ENCODE results near the gene LDLRAD4.

LDLRAD4 gene

DNA sequence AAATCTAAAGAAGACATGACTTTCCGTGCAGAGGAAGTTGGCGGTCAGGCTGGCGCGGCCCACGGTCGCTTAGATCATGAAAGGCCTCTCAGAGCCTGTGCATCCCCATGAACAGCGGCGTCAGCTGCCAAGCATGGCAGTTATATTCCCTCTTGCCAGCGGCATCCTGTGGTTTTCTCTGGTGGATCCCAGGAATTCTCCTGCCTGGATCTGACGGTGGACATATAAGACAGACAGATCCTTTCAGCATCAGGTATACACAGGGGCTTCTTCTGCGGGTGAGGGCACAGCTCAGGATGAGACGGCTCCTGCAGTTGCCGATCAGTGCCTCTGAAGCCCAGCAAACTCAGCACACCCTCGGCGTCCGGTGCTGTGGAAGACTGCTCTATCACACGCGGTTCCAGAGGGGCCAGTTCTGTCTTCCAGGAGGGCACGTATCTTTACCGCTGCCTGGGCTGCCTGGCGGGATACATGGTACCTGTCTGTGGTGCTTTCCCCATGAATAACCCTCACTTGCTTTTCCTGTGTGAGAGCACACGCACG lies 157.8 kb downstream of the LDLRAD4 start:
- DNase-seq = no peak

DNA sequence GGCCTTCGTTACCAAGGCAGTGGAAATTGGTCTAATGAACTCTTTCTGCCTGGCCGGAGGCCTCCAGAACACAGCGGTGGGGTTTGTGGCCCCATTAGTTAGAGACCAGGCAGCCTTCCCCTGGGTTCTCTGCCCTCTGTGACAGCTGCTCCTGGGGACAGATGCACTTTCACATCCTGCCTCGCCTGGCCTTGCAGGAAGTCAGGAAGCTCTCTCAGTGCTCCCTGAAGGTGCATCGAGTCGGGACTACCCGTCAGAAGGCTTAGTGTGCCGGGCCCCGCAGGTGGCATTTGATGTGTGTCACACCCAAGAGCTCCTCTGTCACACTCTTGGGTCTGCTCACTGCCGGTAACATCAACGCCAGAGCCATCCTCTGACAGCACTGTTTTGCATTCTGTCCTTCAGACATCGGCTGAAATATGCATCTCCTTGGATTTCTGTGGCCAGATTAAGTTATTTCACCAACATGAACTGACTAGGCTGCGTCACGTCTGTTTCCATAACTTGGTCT lies 158.3 kb downstream of the LDLRAD4 start:
- no peak for DNase-seq

DNA sequence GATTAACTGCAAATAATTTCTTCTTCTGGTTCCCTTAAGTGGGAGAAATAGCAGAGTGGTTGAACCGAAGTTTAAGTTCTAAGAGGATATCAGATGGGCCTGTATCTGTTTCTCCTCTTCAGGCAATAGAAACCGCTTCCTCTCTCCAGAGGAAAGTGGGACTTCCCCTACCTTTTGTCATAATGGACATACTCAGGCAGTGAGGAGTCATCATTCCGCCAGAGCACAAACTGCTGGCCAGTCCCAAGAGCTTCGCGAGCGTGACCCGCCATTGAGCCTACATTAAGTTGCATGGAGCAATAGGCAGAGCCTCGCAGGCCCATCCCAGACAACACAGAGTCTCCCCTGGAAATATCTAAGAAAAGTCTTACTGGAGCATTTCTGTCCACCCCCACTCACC lies 158.9 kb downstream of the LDLRAD4 start:
- DNase-seq = no peak

GRCh38 chr18:13378150-13378549 lies 159.6 kb downstream of the LDLRAD4 start:
- no peak for DNase-seq

DNA sequence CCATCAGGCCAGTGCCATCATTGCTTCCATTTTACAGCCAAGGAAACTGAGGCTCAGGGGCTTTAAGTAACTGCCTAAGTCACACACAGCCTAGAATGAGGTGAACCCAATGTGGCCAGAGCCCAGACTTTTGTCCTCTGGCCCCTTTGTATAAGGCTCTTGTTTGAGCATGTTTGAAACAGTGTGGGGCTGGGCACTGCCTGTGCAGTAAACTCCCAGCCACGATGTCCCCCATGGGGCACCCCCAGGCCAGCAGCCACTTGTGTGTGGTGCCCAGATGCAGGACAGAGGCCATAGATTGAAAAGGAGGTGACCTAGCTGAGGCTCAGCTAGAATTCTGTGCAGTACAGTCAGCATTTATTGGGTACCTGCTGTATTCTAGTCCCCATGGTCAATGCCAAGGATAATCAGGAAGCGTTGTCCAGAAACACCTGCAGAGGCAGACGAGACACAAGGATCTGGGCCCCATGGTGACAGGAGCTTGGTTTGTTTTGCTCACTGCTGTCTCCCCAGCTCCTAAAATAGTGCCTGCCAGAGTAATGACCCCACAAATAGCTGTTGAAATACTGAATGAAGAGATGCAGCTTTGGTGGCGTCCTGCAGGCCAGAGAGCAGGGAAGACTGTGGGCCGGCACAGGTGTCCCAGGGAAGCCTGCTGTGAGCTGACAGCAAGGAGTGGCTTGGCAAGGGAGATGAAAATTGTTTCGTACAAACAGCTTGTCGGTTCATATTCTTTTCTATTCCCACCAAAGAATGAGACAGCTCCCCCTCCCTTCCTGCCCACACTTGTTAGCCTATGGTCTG lies 160.7 kb downstream of the LDLRAD4 start:
- no peak for DNase-seq

GRCh38 chr18:13379930-13380690 lies 161.6 kb downstream of the LDLRAD4 start:
- DNase-seq = no peak

GRCh38 chr18:13380691-13381070 lies 162.1 kb downstream of the LDLRAD4 start:
- DNase-seq = peak; percentile 42

DNA sequence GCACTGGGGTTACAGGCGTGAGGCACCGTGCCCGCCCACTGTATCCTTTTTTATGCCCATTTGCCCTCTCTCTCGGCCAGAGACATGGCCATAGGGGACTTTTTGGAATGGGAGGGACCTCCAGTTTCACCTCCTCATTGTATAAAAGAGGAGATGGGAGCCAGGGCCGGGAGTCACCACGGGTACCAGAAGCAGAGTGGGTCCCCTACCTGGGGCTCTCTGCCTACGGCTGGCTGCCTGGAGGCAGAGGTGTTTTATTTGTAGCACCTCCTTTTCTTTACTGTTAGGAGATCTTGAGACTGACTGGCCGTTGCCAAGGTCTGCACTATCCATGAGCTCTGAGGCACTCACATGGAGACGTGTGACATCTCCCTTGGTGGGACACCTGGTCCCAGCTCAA lies 162.8 kb downstream of the LDLRAD4 start:
- no peak for DNase-seq

- peak; percentile 32 for DNase-seq
Measured at GRCh38 chr18:13381944-13382365, 163.4 kb downstream of the LDLRAD4 start.

DNA sequence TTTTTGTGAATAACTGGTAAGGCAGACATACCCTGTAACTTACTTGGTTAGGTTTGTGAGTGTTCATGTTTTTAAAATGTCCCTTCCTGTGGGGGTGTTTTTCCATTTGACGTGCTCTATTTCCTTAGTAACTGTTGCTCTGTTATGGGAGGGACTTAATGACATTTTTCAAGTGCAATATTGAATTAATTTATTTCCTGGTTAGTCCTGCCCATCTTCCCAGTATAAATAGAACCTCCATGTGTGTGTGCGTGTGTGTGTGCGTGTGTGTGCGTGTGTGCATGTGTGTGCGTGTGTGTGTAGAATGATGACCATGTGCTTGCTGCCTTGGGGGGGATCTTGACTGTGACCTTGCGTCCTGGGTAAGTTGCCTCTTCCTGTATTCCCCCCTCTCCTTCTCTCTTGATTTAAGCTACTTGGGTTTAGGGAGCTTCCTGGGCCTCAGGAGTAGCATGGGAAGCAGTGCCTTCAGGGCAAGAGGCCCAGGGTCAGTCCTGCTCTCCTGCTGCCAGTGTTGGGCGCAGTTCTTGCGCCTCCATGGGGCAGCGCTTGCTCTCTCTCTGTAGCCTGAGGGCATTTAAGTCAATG lies 163.9 kb downstream of the LDLRAD4 start:
- DNase-seq = no peak

DNA sequence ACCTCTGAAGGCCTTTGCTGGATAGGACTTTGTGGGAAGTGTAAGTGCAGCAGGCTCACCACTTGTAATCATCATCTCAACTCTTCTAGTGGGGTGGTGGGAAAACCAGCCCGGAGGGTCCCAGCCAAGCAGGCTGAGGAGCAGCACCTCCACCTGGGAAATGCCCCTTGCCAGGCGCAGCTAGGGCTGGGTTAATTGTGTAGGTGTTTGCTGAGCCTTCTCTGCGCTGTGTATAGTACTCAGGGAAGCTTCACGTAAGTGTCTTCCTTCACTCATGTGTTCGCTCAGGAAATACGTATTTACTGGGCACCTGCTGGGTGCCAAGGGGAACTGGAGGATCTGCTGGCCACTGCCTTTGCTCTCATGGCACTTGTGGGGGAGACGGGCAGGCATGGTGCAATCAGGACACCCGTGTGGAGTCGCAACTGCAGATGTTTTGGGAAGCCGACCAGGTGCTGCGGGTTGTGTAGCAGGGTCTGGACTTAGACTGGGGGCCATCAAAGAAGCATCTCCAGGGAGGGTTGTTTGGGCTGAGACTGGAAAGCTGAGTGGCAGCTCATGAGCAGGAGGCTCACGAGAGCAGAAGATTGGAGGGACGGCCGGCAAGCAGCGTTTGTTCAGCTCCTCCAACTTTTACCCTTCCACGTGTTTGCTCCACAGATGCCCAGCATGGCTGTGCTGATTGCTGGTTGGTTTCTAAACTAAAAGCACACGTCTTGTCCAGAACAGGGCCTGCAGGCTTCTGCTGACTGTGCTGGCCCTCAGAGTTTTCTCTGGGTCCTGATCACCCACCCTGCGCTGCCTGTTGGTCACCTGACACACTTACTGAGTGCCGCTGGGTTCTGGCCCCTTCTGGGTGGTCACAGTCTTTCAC lies 164.6 kb downstream of the LDLRAD4 start:
- DNase-seq = no peak

DNA sequence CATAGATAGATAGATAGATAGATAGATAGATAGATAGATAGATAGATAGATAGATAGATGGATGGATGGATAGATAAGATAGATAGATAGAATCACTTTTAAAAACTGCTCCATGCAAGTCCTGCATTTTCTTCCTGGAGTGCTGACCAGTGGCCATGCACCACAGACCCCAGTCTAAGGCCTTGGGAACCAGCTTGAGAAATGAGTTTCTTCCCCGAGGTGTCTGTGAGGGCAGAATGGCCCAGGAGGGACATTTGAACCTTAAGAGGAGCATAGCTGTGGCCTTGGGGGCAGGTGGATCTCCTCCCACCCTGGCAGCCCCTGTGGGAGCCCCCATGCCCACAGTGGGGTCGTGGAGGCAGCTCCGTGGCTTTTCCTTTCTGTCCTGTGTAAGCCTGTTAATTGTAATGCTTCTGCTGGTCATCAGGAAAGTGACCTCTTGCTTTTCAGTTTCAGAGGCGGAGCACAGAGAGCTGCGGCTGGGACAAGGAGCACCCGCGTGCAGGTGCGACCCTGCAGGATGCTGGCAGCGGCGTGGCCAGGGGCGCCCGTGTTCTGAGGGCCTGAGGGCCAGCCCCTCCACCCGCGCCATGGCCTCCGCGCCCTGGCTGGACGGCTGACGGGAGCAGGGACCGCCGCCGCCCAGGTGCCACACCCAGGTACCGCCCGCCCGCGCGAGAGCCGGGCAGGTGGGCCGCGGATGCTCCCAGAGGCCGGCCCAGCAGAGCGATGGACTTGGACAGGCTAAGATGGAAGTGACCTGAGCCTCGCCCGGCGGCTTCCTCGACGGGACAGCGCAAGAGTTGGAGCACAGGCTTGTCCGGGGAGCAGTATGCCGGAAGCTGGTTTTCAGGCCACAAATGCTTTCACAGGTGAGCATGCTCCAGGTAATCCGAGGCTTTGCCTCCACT lies 168.6 kb downstream of the LDLRAD4 start:
- no peak for DNase-seq

DNA sequence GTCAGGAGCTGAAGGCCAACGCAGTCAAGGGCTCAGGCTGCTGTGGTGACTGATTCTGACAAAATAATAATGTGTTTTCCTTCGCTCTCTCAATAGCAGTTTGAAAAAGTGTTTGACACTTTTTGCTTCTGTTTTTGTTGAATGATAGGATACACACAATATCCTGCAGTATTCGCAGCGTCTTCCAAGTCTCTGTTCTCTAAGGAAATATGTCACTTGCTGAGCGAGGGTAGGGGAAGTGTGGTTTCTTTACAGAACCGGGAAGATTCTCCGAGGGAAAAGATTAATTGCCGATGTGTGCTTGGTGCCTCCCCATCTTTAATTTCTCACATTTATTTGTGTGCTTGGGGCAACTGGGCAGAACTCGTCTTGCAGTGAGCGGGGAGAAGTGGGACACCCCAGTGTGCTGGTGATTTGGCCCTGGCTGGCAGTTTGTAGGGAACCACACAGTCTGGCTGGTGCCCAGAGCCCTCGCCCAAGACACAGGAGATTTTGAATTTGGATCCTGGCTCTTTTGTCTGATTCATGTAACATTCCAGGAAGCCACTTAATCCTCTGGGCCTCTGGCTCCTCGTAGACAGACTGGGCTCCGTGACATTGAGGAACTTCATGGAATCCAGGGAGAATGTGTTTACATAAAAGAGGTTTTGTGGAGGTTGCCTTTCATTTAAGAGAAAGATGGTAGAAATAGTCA lies 169.4 kb downstream of the LDLRAD4 start:
- no peak for DNase-seq

DNA sequence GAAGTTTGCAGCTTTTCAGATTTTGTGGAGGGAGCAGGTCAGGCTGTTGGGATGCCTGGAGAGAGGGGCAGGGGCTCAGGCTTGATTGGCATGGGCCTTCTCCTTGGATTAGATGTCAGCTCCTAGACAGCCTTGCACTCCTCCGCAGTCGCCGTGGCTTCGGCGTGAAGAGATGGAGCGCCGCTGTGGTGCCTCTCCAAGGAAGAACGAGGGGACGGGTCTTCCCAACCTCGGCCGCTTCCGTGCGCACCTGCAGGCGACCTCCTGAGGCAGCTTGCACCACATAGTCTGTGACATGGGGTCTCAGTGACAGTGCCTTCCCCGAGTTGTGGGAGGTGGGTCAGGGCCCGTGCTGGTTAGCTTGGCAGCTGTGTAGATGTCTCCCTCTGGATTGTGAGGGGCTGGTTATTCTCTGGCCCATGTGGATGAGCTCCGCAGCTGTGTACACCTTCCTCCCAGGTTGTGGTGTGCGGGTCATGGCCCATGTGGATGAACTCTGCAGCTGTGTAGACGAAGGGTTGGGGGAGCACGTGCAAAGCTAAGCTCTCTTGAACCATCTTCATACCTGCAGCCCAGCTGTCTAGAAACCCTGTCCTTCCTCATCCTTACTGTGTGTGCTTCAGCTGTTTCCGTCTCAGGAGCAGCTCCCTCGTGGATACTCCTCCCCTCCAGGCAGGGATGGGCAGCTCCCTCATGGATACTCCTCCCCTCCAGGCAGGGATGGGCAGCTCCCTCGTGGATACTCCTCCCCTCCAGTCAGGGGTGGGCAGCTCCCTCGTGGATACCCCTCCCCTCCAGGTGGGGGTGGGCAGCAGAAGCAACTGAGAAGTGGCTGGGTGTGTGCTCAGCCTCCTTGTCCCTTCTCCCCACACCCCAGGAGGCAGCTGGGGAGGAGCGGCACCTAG lies 170.3 kb downstream of the LDLRAD4 start:
- no peak for DNase-seq

DNA sequence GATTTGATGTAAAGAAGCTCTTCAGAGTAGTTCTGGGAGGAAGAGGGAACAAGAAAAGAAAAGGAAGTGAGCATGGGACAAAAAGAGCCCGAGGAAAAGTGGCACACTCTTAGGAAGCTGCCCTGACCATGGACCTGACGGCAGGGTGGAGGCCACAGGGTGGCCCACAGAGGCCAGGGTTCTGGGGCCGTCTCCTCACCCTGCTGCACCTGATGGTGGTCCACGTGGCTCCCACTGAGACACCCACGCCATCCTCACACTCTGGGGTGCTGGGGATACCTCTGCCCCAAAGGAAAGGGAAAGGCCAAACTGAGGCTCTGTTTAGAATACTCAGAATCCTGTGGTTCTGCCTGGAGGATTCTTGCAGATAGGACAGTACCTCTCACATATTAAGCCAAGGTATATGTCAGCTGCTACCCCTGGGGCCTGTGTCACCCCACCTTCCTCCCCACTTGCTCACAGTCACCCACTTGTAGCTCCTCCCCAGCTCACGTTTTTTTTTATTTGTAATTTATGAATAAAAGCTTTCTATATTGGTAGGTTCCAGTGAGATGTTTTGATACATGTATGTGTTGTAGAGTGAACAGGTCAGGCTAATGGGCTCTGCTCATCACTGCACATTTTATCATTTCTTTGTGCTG lies 171.1 kb downstream of the LDLRAD4 start:
- no peak for DNase-seq

DNA sequence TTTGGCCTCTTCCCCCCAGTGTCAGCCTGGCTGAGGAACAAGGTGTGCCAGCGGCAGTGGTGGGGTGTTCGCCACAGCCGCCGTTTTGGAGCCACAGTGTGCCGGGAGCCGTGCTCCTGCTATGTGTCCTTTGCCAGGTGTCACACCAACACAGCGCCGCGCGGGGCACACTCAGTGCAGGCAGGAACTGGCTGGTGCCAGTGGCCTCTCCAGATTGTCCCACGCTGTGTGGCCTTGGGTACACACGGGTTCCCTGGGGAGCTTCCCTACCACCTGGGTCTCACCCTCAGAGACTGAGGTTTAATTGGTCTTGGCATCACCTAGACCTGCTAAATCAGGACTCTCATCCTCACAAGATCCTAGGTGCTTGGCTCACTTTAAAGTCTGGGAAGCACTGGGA lies 171.6 kb downstream of the LDLRAD4 start:
- no peak for DNase-seq

- DNase-seq = no peak
Measured at GRCh38 chr18:13390711-13391110, 172.2 kb downstream of the LDLRAD4 start.

- no peak for DNase-seq
Measured at GRCh38 chr18:13392029-13392750, 173.6 kb downstream of the LDLRAD4 start.

Data from NCI-H2227 treated with DMSO at 0.1 percent for 48 hours (cell line).